HuH-7 (cell line): Measurements from ENCODE around the gene ZC3H15.
"Not testable (repeated sequence)": the region's sequence is repeated elsewhere in the genome, so short reads cannot be mapped to it uniquely, and the experiment has no call there.

Source experiments
- DNase-seq: peaks from one replicate; pipeline ENCODE4 v3.0.0; 2011; ENCODE audit warnings: low spot score

Gene ZC3H15

GRCh38 chr2:186496401-186496800, 10.3 kb downstream of the ZC3H15 start:
- no peak for DNase-seq

- no peak for DNase-seq
Measured at GRCh38 chr2:186497928-186498327, 11.9 kb downstream of the ZC3H15 start.

- DNase-seq = no peak
Measured at GRCh38 chr2:186498834-186499233, 12.8 kb downstream of the ZC3H15 start.

- DNase-seq = peak; percentile 16
Measured at GRCh38 chr2:186503827-186504606, 18.0 kb downstream of the ZC3H15 start.

- no peak for DNase-seq
Measured at GRCh38 chr2:186508263-186508662, 22.2 kb downstream of the ZC3H15 start.

- DNase-seq = no peak
Measured at GRCh38 chr2:186515376-186515775, 29.3 kb downstream of the ZC3H15 start.

- no peak for DNase-seq
Measured at GRCh38 chr2:186516396-186516795, 30.3 kb downstream of the ZC3H15 start.

- DNase-seq = no peak
Measured at GRCh38 chr2:186517090-186517489, 31.0 kb downstream of the ZC3H15 start.

- no peak for DNase-seq
Measured at GRCh38 chr2:186518291-186518690, 32.2 kb downstream of the ZC3H15 start.

- DNase-seq = no peak
Measured at GRCh38 chr2:186518945-186519344, 32.9 kb downstream of the ZC3H15 start.

- DNase-seq = not testable (repeated sequence)
Measured at GRCh38 chr2:186521570-186522153, 35.6 kb downstream of the ZC3H15 start.

GRCh38 chr2:186522450-186522849, 36.4 kb downstream of the ZC3H15 start:
- DNase-seq = no peak

- no peak for DNase-seq
Measured at GRCh38 chr2:186523791-186524190, 37.7 kb downstream of the ZC3H15 start.

GRCh38 chr2:186526281-186526680, 40.2 kb downstream of the ZC3H15 start:
- DNase-seq = no peak

- no peak for DNase-seq
Measured at GRCh38 chr2:186530314-186530713, 44.3 kb downstream of the ZC3H15 start.

GRCh38 chr2:186531257-186531775, 45.3 kb downstream of the ZC3H15 start:
- no peak for DNase-seq

GRCh38 chr2:186532891-186533290, 46.8 kb downstream of the ZC3H15 start:
- DNase-seq = no peak

GRCh38 chr2:186533717-186534116, 47.7 kb downstream of the ZC3H15 start:
- peak; percentile 14 for DNase-seq

GRCh38 chr2:186534406-186534805, 48.3 kb downstream of the ZC3H15 start:
- DNase-seq = no peak

- DNase-seq = no peak
Measured at GRCh38 chr2:186535861-186536260, 49.8 kb downstream of the ZC3H15 start.

- no peak for DNase-seq
Measured at GRCh38 chr2:186537019-186537418, 51.0 kb downstream of the ZC3H15 start.

GRCh38 chr2:186540941-186541340, 54.9 kb downstream of the ZC3H15 start:
- no peak for DNase-seq

- DNase-seq = no peak
Measured at GRCh38 chr2:186542002-186542401, 55.9 kb downstream of the ZC3H15 start.
